ENCODE measurements around the gene ZNF799.

DNA sequence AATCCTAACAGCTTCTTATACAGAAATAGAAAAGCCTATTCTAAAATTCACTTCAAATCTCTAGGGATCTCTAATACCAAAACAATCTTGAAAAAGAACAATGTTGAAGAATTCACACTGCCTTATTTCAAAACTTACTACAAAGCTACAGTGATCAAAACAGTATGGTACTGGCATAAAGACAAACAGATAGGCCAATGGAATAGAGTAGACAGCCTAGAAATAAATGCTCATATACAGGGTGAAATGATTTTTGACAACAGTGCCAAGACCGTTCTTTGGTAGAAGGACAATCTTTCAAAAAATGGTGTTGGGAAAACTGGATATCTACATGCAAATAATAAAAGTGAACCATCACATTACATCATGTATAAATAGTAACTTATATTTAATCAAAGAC lies 55.9 kb downstream of the ZNF799 start:
- TF ChIP-seq, protein P1, sequence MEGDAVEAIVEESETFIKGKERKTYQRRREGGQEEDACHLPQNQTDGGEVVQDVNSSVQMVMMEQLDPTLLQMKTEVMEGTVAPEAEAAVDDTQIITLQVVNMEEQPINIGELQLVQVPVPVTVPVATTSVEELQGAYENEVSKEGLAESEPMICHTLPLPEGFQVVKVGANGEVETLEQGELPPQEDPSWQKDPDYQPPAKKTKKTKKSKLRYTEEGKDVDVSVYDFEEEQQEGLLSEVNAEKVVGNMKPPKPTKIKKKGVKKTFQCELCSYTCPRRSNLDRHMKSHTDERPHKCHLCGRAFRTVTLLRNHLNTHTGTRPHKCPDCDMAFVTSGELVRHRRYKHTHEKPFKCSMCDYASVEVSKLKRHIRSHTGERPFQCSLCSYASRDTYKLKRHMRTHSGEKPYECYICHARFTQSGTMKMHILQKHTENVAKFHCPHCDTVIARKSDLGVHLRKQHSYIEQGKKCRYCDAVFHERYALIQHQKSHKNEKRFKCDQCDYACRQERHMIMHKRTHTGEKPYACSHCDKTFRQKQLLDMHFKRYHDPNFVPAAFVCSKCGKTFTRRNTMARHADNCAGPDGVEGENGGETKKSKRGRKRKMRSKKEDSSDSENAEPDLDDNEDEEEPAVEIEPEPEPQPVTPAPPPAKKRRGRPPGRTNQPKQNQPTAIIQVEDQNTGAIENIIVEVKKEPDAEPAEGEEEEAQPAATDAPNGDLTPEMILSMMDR (conservative IDR thresholded peaks at IDR 0.05 in 1 of 2, IDR thresholded peaks at IDR 0.05 in 1 of 2; ENCODE audit: extremely low read depth in 1 of 2, insufficient read depth in 1 of 2, low read depth in 1 of 2, low read length in 2 of 2): no peak
- no peak for TF ChIP-seq EZH2 (IDR thresholded peaks at IDR 0.05; ENCODE audit: borderline replicate concordance, low read length)
